ENCODE measurements around the gene FAM50B. TPM values are rescaled to one million over a fixed set of nuclear protein-coding genes. Genes with fewer than 3 reads are reported as not detected.

Gene FAM50B
- total and polyA plus RNA-seq, 2 donors from 2014 or later = 13.2 to 24.8 TPM

DNA sequence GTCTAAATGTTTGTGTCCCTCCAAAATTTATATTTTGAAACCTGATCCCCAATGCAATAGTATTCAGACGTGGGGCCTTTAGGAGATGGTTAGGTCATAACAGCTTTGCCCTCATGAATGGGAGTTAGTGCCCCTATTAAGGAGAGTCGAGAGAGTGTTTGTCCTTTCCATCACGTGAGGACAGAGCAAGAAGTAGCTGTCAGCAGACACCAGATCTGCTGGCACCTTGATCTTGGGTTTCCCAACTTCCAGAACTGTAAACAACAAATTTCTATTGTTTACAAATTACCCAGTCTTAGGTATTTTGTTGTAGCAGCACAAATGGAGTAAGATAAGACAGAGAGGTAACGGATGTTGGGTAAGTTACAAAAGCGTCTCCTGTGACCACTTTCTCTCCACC is 46.6 kb downstream of the FAM50B start:
- H3K9me3 ChIP-seq (ENCODE audit: control insufficient read depth in 2 of 3, insufficient read depth in 1 of 3, low read length in 3 of 3) = no peaks in the 10 kb centered on the region
- no peak overlapping the region for H3K4me3 ChIP-seq (ENCODE audit: low read length in 3 of 3)
- H3K9ac ChIP-seq (ENCODE audit: low read length in 3 of 3) = no peak overlapping the region
- intact Hi-C loops (cut with DNase I) = no loop called here
- TF ChIP-seq, protein P1, sequence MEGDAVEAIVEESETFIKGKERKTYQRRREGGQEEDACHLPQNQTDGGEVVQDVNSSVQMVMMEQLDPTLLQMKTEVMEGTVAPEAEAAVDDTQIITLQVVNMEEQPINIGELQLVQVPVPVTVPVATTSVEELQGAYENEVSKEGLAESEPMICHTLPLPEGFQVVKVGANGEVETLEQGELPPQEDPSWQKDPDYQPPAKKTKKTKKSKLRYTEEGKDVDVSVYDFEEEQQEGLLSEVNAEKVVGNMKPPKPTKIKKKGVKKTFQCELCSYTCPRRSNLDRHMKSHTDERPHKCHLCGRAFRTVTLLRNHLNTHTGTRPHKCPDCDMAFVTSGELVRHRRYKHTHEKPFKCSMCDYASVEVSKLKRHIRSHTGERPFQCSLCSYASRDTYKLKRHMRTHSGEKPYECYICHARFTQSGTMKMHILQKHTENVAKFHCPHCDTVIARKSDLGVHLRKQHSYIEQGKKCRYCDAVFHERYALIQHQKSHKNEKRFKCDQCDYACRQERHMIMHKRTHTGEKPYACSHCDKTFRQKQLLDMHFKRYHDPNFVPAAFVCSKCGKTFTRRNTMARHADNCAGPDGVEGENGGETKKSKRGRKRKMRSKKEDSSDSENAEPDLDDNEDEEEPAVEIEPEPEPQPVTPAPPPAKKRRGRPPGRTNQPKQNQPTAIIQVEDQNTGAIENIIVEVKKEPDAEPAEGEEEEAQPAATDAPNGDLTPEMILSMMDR (IDR thresholded peaks at IDR 0.05; ENCODE audit: borderline replicate concordance, extremely low read depth, insufficient read depth) = no peak
- no peak for FAIRE-seq
- H3K27ac ChIP-seq (ENCODE audit: low read depth in 2 of 2, low read length in 2 of 2) = no peak overlapping the region
- no peaks in the 10 kb centered on the region for H3K36me3 ChIP-seq (ENCODE audit: control insufficient read depth in 2 of 3, insufficient read depth in 3 of 3, low read length in 3 of 3)
- H3K27me3 ChIP-seq (ENCODE audit: control insufficient read depth, insufficient read depth, low read length) = no peaks in the 10 kb centered on the region
- H3K4me1 ChIP-seq (ENCODE audit: control insufficient read depth in 2 of 3, insufficient read depth in 2 of 3, low read depth in 1 of 3, low read length in 3 of 3) = no peaks in the 10 kb centered on the region
- no peak for DNase-seq

DNA sequence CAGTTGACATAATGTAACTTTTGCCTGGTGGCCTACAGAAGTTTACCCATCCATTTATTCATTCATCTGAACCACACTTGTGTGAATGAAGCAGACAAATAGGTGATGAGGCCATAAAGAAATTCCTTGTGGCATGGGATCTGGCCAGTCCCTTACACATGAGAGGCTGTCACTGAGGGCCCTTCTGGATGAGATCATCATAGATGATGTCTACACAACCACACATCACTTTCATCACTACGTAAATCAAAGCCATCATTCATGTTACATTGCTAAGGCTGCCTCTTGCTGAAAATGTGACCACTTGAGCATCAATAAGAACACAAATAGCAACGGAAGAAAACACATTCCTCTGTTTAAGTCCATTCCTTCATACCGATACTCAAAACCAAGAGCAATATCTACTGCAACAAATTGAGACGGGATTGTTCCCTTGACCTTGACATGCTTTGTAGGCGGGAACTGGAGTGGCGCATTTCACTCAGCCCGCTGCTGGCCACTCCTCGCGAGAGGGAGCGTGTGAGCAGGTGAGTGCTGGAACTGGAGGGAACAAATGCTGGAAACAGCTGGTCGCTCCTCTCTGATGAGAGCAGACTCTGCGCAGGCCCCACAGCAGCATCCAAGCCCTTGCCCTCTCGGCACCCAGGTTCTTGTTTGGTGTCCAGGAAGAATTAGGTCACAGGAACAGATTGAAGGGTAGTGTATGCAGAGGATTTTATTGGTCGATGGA is 49.3 kb downstream of the FAM50B start:
- Histone ChIP-seq H3K27me3 (ENCODE audit: control insufficient read depth, insufficient read depth, low read length) (no peaks in the 10 kb centered on the region), H3K9ac (ENCODE audit: low read length in 3 of 3) (no peak overlapping the region), H3K4me1 (ENCODE audit: control insufficient read depth in 2 of 3, insufficient read depth in 2 of 3, low read depth in 1 of 3, low read length in 3 of 3) (no peaks in the 10 kb centered on the region), H3K9me3 (ENCODE audit: control insufficient read depth in 2 of 3, insufficient read depth in 1 of 3, low read length in 3 of 3) (no peaks in the 10 kb centered on the region), H3K4me3 (ENCODE audit: low read length in 3 of 3) (no peak overlapping the region), H3K36me3 (ENCODE audit: control insufficient read depth in 2 of 3, insufficient read depth in 3 of 3, low read length in 3 of 3) (no peaks in the 10 kb centered on the region), H3K27ac (ENCODE audit: low read depth in 2 of 2, low read length in 2 of 2) (no peak overlapping the region)
- DNase-seq (no peak), FAIRE-seq (no peak)
- intact Hi-C loops (cut with DNase I) = no loop called here
- TF ChIP-seq, protein P1 (IDR thresholded peaks at IDR 0.05; ENCODE audit: borderline replicate concordance, extremely low read depth, insufficient read depth) = no peak

DNA sequence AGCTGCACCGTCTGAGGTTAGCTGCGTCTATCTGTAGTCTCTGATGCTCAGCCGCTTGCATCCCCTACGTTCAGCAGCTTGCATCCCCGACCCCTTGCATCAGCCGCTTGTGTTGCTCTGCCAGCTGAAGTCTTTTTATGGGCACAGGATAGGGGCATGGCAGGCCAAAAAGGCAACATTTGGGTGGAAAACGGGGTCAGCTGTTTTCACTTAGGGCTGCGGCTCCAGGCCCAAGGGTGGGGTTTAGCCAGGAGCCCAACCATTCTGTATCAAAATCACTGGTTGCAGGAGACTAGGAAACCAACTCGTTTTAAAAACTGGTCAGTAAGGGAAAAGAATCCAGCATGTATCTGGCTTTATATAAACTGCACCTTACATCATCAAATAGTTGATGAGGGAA is 49.9 kb downstream of the FAM50B start:
- H3K9ac ChIP-seq (ENCODE audit: low read length in 3 of 3) = no peak overlapping the region
- H3K4me1 ChIP-seq (ENCODE audit: control insufficient read depth in 2 of 3, insufficient read depth in 2 of 3, low read depth in 1 of 3, low read length in 3 of 3) = no peaks in the 10 kb centered on the region
- FAIRE-seq (no peak), DNase-seq (no peak)
- H3K9me3 ChIP-seq (ENCODE audit: control insufficient read depth in 2 of 3, insufficient read depth in 1 of 3, low read length in 3 of 3) = no peaks in the 10 kb centered on the region
- TF ChIP-seq, protein P1 (IDR thresholded peaks at IDR 0.05; ENCODE audit: borderline replicate concordance, extremely low read depth, insufficient read depth) = no peak
- intact Hi-C loops (cut with DNase I) = no loop called here
- H3K36me3 ChIP-seq (ENCODE audit: control insufficient read depth in 2 of 3, insufficient read depth in 3 of 3, low read length in 3 of 3) = no peaks in the 10 kb centered on the region
- H3K4me3 ChIP-seq (ENCODE audit: low read length in 3 of 3) = no peak overlapping the region
- H3K27me3 ChIP-seq (ENCODE audit: control insufficient read depth, insufficient read depth, low read length) = no peaks in the 10 kb centered on the region
- H3K27ac ChIP-seq (ENCODE audit: low read depth in 2 of 2, low read length in 2 of 2) = no peak overlapping the region

Measured in kidney (tissue), 14 donors.